Gastroesophageal sphincter (tissue), 3 donors: Measurements from ENCODE around the gene OXER1.

Source experiments
- EP300 ChIP-seq: sonication (generic); formaldehyde crosslinking; IDR thresholded peaks from one replicate; pipeline ENCODE4 v1.6.1; 2017; ENCODE audit warnings: antibody characterized with exemption, mild to moderate bottlenecking
- POLR2A ChIP-seq, 2 donors: fragments of 450-650 bp; IDR thresholded peaks; one replicate each; pipeline ENCODE4 v1.6.1; 2017; ENCODE audit warnings: antibody characterized with exemption in 2 of 2, mild to moderate bottlenecking in 2 of 2, moderate library complexity in 1 of 2
- TF ChIP-seq, protein P1 (sequence below), 4 experiments: fragments of 200-600 bp in 2 of 4; fragments of 450-650 bp in 2 of 4; sonication (generic) in 1 of 4; IDR thresholded peaks; one replicate each; pipeline ENCODE4 v1.5.1; 2017 to 2019; ENCODE audit warnings: antibody characterized with exemption in 4 of 4, mild to moderate bottlenecking in 2 of 4, moderate library complexity in 2 of 4

DNA sequence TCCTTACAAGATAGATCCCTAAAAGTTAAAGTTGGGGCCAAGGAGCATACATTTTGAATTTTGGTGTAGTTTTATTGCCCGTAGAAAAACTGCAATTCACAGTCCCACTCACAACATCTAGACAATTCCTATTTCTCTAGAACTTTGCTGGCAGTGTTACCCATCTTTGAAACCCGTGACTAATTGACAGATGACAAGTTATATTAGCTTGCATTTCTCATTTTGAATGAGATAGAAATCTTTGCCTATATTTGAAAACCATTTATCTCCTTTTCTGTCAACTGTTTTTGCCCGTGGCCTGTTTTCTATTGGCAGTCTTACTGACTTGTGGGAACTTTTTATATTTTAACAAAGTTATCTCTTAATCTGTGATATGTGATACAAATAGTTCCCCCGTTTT, 50.0 kb downstream of the OXER1 start:
- TF ChIP-seq POLR2A (IDR thresholded peaks at IDR 0.05) (no peak), EP300 (no peak)
- TF ChIP-seq, protein P1, sequence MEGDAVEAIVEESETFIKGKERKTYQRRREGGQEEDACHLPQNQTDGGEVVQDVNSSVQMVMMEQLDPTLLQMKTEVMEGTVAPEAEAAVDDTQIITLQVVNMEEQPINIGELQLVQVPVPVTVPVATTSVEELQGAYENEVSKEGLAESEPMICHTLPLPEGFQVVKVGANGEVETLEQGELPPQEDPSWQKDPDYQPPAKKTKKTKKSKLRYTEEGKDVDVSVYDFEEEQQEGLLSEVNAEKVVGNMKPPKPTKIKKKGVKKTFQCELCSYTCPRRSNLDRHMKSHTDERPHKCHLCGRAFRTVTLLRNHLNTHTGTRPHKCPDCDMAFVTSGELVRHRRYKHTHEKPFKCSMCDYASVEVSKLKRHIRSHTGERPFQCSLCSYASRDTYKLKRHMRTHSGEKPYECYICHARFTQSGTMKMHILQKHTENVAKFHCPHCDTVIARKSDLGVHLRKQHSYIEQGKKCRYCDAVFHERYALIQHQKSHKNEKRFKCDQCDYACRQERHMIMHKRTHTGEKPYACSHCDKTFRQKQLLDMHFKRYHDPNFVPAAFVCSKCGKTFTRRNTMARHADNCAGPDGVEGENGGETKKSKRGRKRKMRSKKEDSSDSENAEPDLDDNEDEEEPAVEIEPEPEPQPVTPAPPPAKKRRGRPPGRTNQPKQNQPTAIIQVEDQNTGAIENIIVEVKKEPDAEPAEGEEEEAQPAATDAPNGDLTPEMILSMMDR (IDR thresholded peaks at IDR 0.05) = no peak
